ENCODE measurements around the gene DCAF5.

DNA sequence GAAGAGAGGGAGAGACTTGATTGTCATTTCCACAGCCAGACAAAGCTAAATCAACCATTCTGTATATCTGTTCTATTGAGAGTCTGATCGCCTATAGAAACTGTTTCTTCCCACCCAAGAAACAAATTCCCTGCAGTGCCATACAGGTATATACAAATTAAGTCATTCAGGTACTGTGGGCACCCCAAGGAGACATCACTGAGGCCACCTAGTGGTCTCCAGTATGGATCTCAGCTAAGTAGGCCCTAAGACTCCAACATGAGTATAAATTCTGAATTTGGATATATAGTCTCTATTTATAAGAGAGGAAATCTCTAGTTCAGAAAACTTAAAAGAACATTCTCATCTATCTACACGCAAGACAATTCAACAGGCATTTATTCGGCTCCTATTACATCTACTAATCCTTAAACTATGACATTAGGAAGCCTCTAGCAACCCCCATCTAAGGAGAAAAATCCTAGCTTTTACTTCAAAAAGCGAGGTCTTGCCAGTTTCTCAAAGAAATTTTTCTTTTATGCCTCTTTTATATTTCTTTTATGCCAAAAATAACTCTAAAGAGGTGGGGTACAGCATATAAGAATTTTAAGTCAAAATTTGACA, 62.6 kb downstream of the DCAF5 start:
- TF ChIP-seq POLR2A (IDR thresholded peaks at IDR 0.05) (no peak), EP300 (IDR thresholded peaks at IDR 0.05) (no peak)
- TF ChIP-seq, protein P1, sequence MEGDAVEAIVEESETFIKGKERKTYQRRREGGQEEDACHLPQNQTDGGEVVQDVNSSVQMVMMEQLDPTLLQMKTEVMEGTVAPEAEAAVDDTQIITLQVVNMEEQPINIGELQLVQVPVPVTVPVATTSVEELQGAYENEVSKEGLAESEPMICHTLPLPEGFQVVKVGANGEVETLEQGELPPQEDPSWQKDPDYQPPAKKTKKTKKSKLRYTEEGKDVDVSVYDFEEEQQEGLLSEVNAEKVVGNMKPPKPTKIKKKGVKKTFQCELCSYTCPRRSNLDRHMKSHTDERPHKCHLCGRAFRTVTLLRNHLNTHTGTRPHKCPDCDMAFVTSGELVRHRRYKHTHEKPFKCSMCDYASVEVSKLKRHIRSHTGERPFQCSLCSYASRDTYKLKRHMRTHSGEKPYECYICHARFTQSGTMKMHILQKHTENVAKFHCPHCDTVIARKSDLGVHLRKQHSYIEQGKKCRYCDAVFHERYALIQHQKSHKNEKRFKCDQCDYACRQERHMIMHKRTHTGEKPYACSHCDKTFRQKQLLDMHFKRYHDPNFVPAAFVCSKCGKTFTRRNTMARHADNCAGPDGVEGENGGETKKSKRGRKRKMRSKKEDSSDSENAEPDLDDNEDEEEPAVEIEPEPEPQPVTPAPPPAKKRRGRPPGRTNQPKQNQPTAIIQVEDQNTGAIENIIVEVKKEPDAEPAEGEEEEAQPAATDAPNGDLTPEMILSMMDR (IDR thresholded peaks at IDR 0.05): peak in 4 of 5 experiments; percentile 28 to 46 (median 36)

Data from tibial nerve (tissue), 4 donors.